K562 (cell line): Measurements from ENCODE around the gene HTR2A. TPM values are rescaled to one million over a fixed set of nuclear protein-coding genes. Genes with fewer than 3 reads are reported as not detected.
A peak's percentile ranks its signal among the peaks of the same experiment; 100 is the strongest.

ENCODE experiments used
- ATAC-seq: fragments of 200-7000 bp; cut with Tn5 transposase; 3 replicates; pipeline ENCODE4 v1.9.1; 2020; ENCODE audit warnings: moderate library complexity
- BruUV-seq: library from RNA; stranded (reverse); fragments of 400-500 nt; replicated peaks from 2 replicates; lab custom pipeline; 2021; lab: Mats Ljungman, UMichigan
- CTCF ChIA-PET: fragments of 300-600 bp; formaldehyde crosslinking; extraction: SDS; loops from one replicate; lab custom pipeline; 2021; ENCODE audit warnings: low intra/inter-chr PET ratio; lab: Yijun Ruan, JAX
- POLR2A ChIA-PET: fragments of 300-600, 350-650 bp; sonication (Branson Sonifier 250); formaldehyde crosslinking; extraction: SDS; loops from one replicate; lab custom pipeline; 2021; ENCODE audit warnings: antibody characterized with exemption, inconsistent platforms; lab: Yijun Ruan, JAX
- DNase-seq, 4 experiments: peaks; one replicate each; pipeline versions ENCODE4 v3.0.0 to v3.0.0-alpha.2; 2011 to 2018; ENCODE audit warnings: low spot score in 3 of 4, mixed read lengths in 3 of 4; ENCODE audit errors: extremely low read depth in 1 of 4
- FAIRE-seq: peaks from 2 replicates; lab custom pipeline; 2011; peaks lifted over from hg19 to GRCh38; lab: Jason Lieb, UNC
- H2AFZ ChIP-seq: 2 replicates; pipeline ENCODE4 v1.6.0; 2011; ENCODE audit warnings: low read depth, low read length, control low read depth, inconsistent platforms
- H3K27ac ChIP-seq: fragments of 200-600 bp; 3 replicates; pipeline ENCODE4 v1.8.0; 2011; ENCODE audit warnings: low read depth, mild to moderate bottlenecking, control low read depth, inconsistent platforms, low read length, moderate library complexity, mixed read lengths; ENCODE audit errors: extremely low read depth
- H3K27me3 ChIP-seq, 2 experiments: fragments of 300-600 bp in 1 of 2; 2 replicates in 1 of 2; 3 replicates in 1 of 2; pipeline versions ENCODE4 v1.6.0 to v1.8.0; 2011; ENCODE audit warnings: inconsistent platforms in 2 of 2, low read length in 2 of 2, mild to moderate bottlenecking in 1 of 2, mixed read lengths in 1 of 2, moderate library complexity in 1 of 2; ENCODE audit not compliant: control insufficient read depth in 2 of 2, insufficient read depth in 2 of 2
- H3K36me3 ChIP-seq: fragments of 300-600 bp; 3 replicates; pipeline ENCODE4 v1.8.0; 2011; ENCODE audit warnings: mild to moderate bottlenecking, low read length, inconsistent platforms; ENCODE audit not compliant: control insufficient read depth, insufficient read depth
- H3K4me1 ChIP-seq, 2 experiments: fragments of 200-600 bp in 1 of 2; replicated peaks in 1 of 2; 2 replicates in 1 of 2; 3 replicates in 1 of 2; pipeline versions ENCODE4 v1.5.1 to v1.8.0; 2011; ENCODE audit warnings: inconsistent platforms in 2 of 2, low read length in 2 of 2, mild to moderate bottlenecking in 1 of 2, mixed read lengths in 1 of 2, moderate library complexity in 1 of 2; ENCODE audit not compliant: control insufficient read depth in 2 of 2, insufficient read depth in 2 of 2
- H3K4me2 ChIP-seq: 2 replicates; pipeline ENCODE4 v1.6.1; 2011; ENCODE audit warnings: low read length, control low read depth, inconsistent platforms, mixed read lengths; ENCODE audit not compliant: insufficient read depth
- H3K4me3 ChIP-seq: fragments of 200-600 bp; sonication (generic), shearing (Covaris generic); 2 replicates; pipeline ENCODE4 v1.5.1; 2016; ENCODE audit warnings: control low read depth, inconsistent platforms
- H3K79me2 ChIP-seq: fragments of 200-600 bp; 3 replicates; pipeline ENCODE4 v1.8.0; 2011; ENCODE audit warnings: low read length, inconsistent platforms; ENCODE audit not compliant: control insufficient read depth, insufficient read depth
- H3K9ac ChIP-seq, 2 experiments: 2 replicates each; pipeline versions ENCODE4 v1.6.0 to v1.6.1; 2011; ENCODE audit warnings: low read depth in 2 of 2, low read length in 2 of 2, control low read depth in 1 of 2, inconsistent platforms in 1 of 2, mild to moderate bottlenecking in 1 of 2, mixed read lengths in 1 of 2; ENCODE audit not compliant: insufficient read depth in 1 of 2
- H3K9me1 ChIP-seq: one replicate; pipeline ENCODE4 v1.6.0; 2011; ENCODE audit warnings: inconsistent platforms, mild to moderate bottlenecking, low read length, moderate library complexity; ENCODE audit not compliant: control insufficient read depth, insufficient read depth
- H3K9me3 ChIP-seq: replicated peaks from 2 replicates; pipeline ENCODE4 v1.5.1; 2011; ENCODE audit warnings: low read depth, low read length, inconsistent platforms; ENCODE audit not compliant: control insufficient read depth, insufficient read depth
- H4K20me1 ChIP-seq: replicated peaks from 2 replicates; pipeline ENCODE4 v1.6.1; 2011; ENCODE audit warnings: low read length, inconsistent platforms, mixed read lengths; ENCODE audit not compliant: control insufficient read depth, insufficient read depth
- ATF1 ChIP-seq, 2 experiments: fragments of 450-650 bp in 1 of 2; IDR thresholded peaks; 2 replicates each; pipeline ENCODE4 v1.6.1; 2016; ENCODE audit warnings: missing compliant biosample characterization in 1 of 2, missing genetic modification characterization in 1 of 2
- CBFB ChIP-seq: sonication (generic); formaldehyde crosslinking; IDR thresholded peaks from 2 replicates; pipeline ENCODE4 v1.4.0; 2020; ENCODE audit warnings: mild to moderate bottlenecking, missing genetic modification reagents
- CHD4 ChIP-seq: fragments of 200-600 bp; sonication (generic); IDR thresholded peaks from 3 replicates; pipeline ENCODE4 v1.6.1; 2012; ENCODE audit warnings: low read depth, mild to moderate bottlenecking, mixed read lengths, low read length, inconsistent platforms; ENCODE audit not compliant: insufficient read depth, insufficient replicate concordance, poor library complexity, severe bottlenecking
- CTCF ChIP-seq, 3 experiments: IDR thresholded peaks in 2 of 3; conservative IDR thresholded peaks in 1 of 3; 2 replicates each; pipeline ENCODE4 v1.5.1; 2011 to 2012; ENCODE audit warnings: low read length in 3 of 3, mild to moderate bottlenecking in 3 of 3, control low read depth in 2 of 3, improper control_type of control experiment in 1 of 3, inconsistent platforms in 1 of 3, low read depth in 1 of 3, mixed read lengths in 1 of 3, moderate library complexity in 1 of 3; ENCODE audit not compliant: insufficient read depth in 2 of 3
- DEAF1 ChIP-seq: fragments of 450-650 bp; formaldehyde crosslinking; IDR thresholded peaks from 2 replicates; pipeline ENCODE4 v1.4.0; 2020; ENCODE audit warnings: mild to moderate bottlenecking, moderate library complexity
- FOSL1 ChIP-seq: fragments of 200-800 bp; sonication (Bioruptor generic); conservative IDR thresholded peaks from 2 replicates; pipeline ENCODE4 v1.6.1; 2016; ENCODE audit warnings: missing genetic modification characterization, missing compliant biosample characterization
- HDAC3 ChIP-seq: fragments of 450-650 bp; IDR thresholded peaks from 2 replicates; pipeline ENCODE4 v1.6.1; 2018; ENCODE audit warnings: borderline replicate concordance, mild to moderate bottlenecking, moderate library complexity; ENCODE audit not compliant: partially characterized antibody
- NFE2L1 ChIP-seq: fragments of 450-650 bp; IDR thresholded peaks from 2 replicates; pipeline ENCODE4 v1.6.1; 2016; ENCODE audit warnings: missing genetic modification characterization, low read depth, mild to moderate bottlenecking, missing compliant biosample characterization, moderate library complexity, borderline replicate concordance
- NONO ChIP-seq, 2 experiments: fragments of 200-400 bp in 1 of 2; fragments of 450-650 bp in 1 of 2; formaldehyde crosslinking in 1 of 2; IDR thresholded peaks; 2 replicates each; pipeline ENCODE4 v1.6.1; 2017; ENCODE audit warnings: low read depth in 2 of 2, mild to moderate bottlenecking in 2 of 2, moderate library complexity in 2 of 2, low read length in 1 of 2
- PHF8 ChIP-seq: fragments of 200-600 bp; sonication (generic); IDR thresholded peaks from 2 replicates; pipeline ENCODE4 v1.6.1; 2012; ENCODE audit warnings: mixed run types, mild to moderate bottlenecking, inconsistent platforms, low read length, moderate library complexity, borderline replicate concordance
- RAD21 ChIP-seq, 2 experiments: fragments of 250-450 bp in 1 of 2; fragments of 450-650 bp in 1 of 2; sonication (Bioruptor Pico) in 1 of 2; formaldehyde crosslinking in 1 of 2; IDR thresholded peaks in 1 of 2; conservative IDR thresholded peaks in 1 of 2; 2 replicates each; pipeline versions ENCODE4 v1.4.0 to v1.8.0; 2020 to 2022; ENCODE audit warnings: mild to moderate bottlenecking in 2 of 2, moderate library complexity in 1 of 2
- SMC3 ChIP-seq: conservative IDR thresholded peaks from 2 replicates; pipeline ENCODE4 v1.6.1; 2011; ENCODE audit warnings: low read depth, low read length, improper control_type of control experiment; ENCODE audit not compliant: insufficient read depth
- TAF9B ChIP-seq: fragments of 450-650 bp; IDR thresholded peaks from 2 replicates; pipeline ENCODE4 v1.6.1; 2018; ENCODE audit warnings: mild to moderate bottlenecking; ENCODE audit not compliant: partially characterized antibody
- WGBS: fragments of 100-300 bp; shearing (Covaris generic); methylation state at CpG from one replicate; pipeline ENCODE4 v1.1.6; 2016; ENCODE audit warnings: low coverage, mixed read lengths; ENCODE audit not compliant: insufficient coverage; ENCODE audit errors: missing lambda C conversion rate; 5-methylcytosine and 5-hydroxymethylcytosine counted together
- in situ Hi-C: fragments of 300-500 bp; cut with MboI; formaldehyde crosslinking; loops from 4 replicates; pipeline ENCODE4 v1.15.0; 2018; ENCODE audit warnings: inconsistent platforms, mixed read lengths
- intact Hi-C: fragments of 100-400 bp; cut with micrococcal nuclease; formaldehyde crosslinking; loops from 2 replicates; pipeline ENCODE4 v1.14.2; 2022
- polyA plus RNA-seq, 8 experiments: library from polyadenylated mRNA; depleted of rRNA in 4 of 8; stranded (reverse) in 5 of 8; unstranded in 3 of 8; fragments of >200 nt; fragmentation: Nextera tagmentation in 2 of 8; fragmentation: Illumina TruSeq in 1 of 8; extraction: Ambion mirVana in 2 of 8; extraction: Trizol in 1 of 8; gene quantifications; 2 replicates each; pipeline versions ENCODE4 v1.2.1 to v1.2.3, GENCODE V29; 2011 to 2014; ENCODE audit warnings: inconsistent platforms in 1 of 8, missing spikeins in 1 of 8
- total RNA-seq, 7 experiments: library from RNA; depleted of rRNA in 6 of 7; stranded (reverse); fragments of >200 nt in 6 of 7; fragmentation: Illumina TruSeq in 2 of 7; extraction: Trizol in 2 of 7; gene quantifications; 2 replicates each; pipeline versions ENCODE4 v1.2.1 to v1.2.3, GENCODE V29; 2011 to 2021; ENCODE audit warnings: low replicate concordance in 1 of 7

Gene HTR2A
- total and polyA plus RNA-seq, 9 of the 15 experiments (the other 6 are each of a cell fraction or from before 2014, with no cell fraction given): not detected

GRCh38 chr13:46834657-46835056, 62.2 kb downstream of the HTR2A start (continued):
- no peak for TF ChIP-seq CBFB (CRISPR knock-in tag)
- no peak for TF ChIP-seq FOSL1 (tag)
- no peak for TF ChIP-seq NONO (IDR thresholded peaks at IDR 0.05; ENCODE audit: low read depth in 2 of 2, low read length in 1 of 2)
- no peak for TF ChIP-seq NFE2L1 (tag)
- TF ChIP-seq CHD4: no peak
- TF ChIP-seq PHF8: no peak
- TF ChIP-seq ATF1 (CRISPR knock-in tag; IDR thresholded peaks at IDR 0.05): no peak
- TF ChIP-seq ATF1 (tag; IDR thresholded peaks at IDR 0.05): no peak

- H3K9ac ChIP-seq: no peak overlapping the region
- no TSS peak for BruUV-seq
- intact Hi-C loops: loop anchor here (2.0 to 10.0 kb wide), 3 partner anchors 143 to 1937 kb away; no protein-coding TSS in a partner anchor
- peak; percentile 78 to 85 for TF ChIP-seq RAD21 (CRISPR knock-in tag; conservative IDR thresholded peaks at IDR 0.05 in 1 of 2, IDR thresholded peaks at IDR 0.05 in 1 of 2)
- 0 out of 2 replicates have a peak, but pooled peaks have one; percentile 35 for TF ChIP-seq SMC3
- TF ChIP-seq ATF1 (CRISPR knock-in tag; IDR thresholded peaks at IDR 0.05): no peak
- TF ChIP-seq ATF1 (tag; IDR thresholded peaks at IDR 0.05): no peak
- no peak for TF ChIP-seq HDAC3
- no peak for TF ChIP-seq TAF9B
- TF ChIP-seq DEAF1: peak; percentile 56; the same call in 1 of the 2 replicates
- TF ChIP-seq CTCF (IDR thresholded peaks at IDR 0.05 in 2 of 3, conservative IDR thresholded peaks at IDR 0.05 in 1 of 3; ENCODE audit: insufficient read depth in 2 of 3, low read depth in 1 of 3, low read length in 3 of 3): peak; percentile 49 to 74 (median 56); a peak in 4 of 6 replicates
Observed at GRCh38 chr13:46831588-46832194, 65.2 kb downstream of the HTR2A start.

More at GRCh38 chr13:46831588-46832194, 65.2 kb downstream of the HTR2A start:
- H3K27me3 ChIP-seq: peaks cover 0 to 4% of the 10 kb centered on the region in 2 experiments; a peak in 1 of 5 replicates
- H3K9me3 ChIP-seq: no peaks in the 10 kb centered on the region
- no peak overlapping the region for H3K4me3 ChIP-seq
- no peaks in the 10 kb centered on the region for H3K36me3 ChIP-seq
- 0% methylated on average over 5 of the region's 5 CpGs for WGBS
- no peak overlapping the region for H2AFZ ChIP-seq
- ChIA-PET POLR2A (no interaction called here), CTCF (interaction anchor here (0.7 kb wide), 3 partner anchors 942 to 1938 kb away, joined by 3 read pairs; no protein-coding TSS in a partner anchor)
- H3K4me2 ChIP-seq: no peak overlapping the region
- no peaks in the 10 kb centered on the region for H4K20me1 ChIP-seq
- H3K4me1 ChIP-seq: no peaks in the 10 kb centered on the region
- no peaks in the 10 kb centered on the region for H3K79me2 ChIP-seq
- peak; percentile 57 for FAIRE-seq
- ATAC-seq: peak; percentile 79
- in situ Hi-C loops: no loop called here
- H3K9me1 ChIP-seq: no peaks in the 10 kb centered on the region
- no peak overlapping the region for H3K27ac ChIP-seq
- DNase-seq: peak; percentile 10 to 57 (median 27)
